GM15510 (cell line): Measurements from ENCODE around the gene XPOT.

ENCODE experiments used
- POLR2A ChIP-seq: IDR thresholded peaks from 3 replicates; pipeline ENCODE4 v1.6.1; 2011; ENCODE audit warnings: borderline replicate concordance; ENCODE audit not compliant: insufficient read length; ENCODE audit errors: extremely low read depth

Gene XPOT

DNA sequence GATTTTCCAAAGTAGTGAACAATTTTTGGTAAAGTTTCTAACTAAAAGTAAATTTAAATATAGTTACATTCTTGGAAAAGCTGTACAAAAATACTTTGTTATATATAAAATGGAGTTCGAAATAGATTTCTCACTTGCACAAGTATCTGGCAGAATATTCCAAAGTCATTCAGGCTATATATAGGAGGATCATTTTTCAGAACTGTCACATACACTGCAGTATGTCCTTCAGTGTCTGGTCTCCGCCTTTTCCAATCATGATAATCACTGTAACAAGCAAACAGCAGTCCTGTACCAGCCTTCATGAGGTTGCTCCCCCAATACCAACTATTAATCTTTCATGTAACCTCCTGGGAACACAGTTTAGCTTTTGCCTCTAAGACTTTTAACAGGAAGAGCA is 66.3 kb downstream of the XPOT start:
- TF ChIP-seq POLR2A = no peak

DNA sequence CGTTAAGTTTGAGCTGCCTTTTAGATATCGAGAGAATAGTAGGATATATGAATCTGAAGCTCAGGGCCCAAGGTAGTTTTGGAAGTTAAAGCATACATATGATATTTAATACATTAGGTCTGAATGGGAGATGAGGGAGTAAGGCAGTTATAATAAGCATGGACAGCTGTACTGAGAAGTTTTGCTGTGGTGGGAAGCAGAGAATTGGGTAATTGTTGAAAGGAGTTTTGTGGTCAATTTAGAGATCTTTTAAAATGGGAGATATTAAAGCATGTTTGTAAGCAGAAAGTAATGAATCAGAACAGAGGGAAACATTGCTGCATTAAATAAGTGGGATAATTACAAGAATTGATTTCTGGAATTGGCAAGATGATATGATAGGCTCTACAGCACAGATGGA is 69.0 kb downstream of the XPOT start:
- TF ChIP-seq POLR2A = no peak

DNA sequence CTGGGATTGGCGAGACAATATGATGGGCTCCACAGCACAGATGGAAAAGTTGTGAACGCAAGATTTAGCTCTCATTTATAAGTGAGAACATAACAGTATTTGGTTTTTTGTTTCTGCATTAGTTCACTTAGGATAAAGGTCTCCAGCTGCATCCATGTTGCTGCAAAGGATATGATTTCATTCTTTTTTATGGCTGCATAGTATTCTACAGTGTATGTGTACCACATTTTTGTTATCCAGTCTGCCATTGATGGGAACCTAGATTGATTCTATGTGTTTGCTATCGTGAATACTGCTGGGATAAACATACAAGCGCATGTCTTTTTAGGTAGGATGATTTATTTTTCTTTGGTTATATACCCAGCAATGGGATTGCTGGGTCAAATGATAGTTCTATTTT is 71.3 kb downstream of the XPOT start:
- no peak for TF ChIP-seq POLR2A

GRCh38 chr12:64476844-64477243 is 72.7 kb downstream of the XPOT start:
- no peak for TF ChIP-seq POLR2A

DNA sequence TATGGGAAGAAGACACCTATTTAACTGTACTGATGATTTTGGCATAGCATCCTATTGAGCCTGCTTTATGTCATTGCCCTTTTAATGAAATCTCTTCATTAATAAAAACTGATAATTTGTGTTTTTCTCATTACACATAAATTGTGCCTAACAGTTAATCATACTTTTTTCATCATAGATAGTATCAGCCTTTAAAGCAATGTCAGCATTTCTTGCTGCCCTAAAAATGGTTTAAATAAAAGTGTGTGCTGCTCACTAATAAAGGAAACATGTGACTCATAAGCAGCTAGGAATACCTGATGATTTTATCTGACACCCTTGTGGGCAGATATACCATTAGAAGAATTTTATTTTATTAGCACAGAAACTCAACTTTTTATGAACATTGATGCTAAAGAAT is 74.5 kb downstream of the XPOT start:
- no peak for TF ChIP-seq POLR2A

DNA sequence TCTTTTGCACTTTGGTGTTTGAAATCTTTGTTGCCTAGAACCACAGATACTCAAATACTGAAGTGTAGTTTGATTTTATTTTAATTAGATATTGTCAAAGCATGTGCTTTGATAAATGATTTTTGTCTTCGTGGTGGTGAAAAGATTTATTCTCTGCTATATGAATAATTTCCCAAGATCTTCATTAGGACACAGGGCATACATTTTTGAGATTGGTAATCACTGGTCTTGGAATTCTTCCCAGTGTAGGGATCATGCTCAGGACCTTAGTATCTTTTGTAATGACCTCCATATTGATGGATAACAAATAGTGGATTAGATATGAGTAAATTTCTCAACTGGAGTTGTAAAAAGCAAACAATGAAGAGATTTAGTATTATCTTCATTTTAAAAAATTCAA is 76.0 kb downstream of the XPOT start:
- no peak for TF ChIP-seq POLR2A

GRCh38 chr12:64486657-64487056 is 82.5 kb downstream of the XPOT start:
- no peak for TF ChIP-seq POLR2A

DNA sequence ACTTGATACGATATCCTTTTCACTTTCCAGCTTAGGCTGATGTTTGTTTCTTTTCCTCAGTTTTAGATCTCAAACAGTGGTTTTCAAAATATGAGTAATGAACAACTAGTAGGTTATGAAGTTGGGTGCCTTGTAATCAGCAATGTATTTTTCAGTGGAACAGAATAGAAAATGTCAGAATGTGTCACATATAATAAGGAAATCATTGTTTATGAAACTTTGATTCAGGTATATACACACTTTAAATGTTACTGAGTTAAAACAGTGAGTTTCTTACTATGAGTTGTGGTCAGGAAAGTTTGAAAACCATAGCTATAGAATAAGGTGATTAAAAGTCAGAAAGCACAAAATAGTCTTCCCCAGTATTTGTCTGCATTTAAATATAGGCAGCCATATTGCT is 87.5 kb downstream of the XPOT start:
- TF ChIP-seq POLR2A = no peak

DNA sequence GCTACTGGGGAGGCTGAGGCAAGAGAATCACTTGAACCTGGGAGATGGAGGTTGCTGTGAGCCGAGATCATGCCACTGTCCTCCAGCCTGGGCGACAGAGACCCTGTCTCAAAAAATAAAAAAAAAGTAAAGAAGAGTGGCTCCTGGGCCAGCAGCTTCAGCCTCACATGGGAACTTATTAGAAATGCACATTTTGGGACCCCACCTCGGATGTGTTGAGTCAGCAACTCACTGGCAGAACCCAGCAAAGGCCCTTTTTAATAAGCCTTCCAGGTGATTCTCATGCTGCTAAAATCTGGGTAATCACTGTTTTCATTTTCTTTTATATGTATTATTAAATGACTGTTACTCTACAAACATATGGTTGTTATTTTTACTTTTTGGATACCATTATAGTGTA is 89.3 kb downstream of the XPOT start:
- no peak for TF ChIP-seq POLR2A

DNA sequence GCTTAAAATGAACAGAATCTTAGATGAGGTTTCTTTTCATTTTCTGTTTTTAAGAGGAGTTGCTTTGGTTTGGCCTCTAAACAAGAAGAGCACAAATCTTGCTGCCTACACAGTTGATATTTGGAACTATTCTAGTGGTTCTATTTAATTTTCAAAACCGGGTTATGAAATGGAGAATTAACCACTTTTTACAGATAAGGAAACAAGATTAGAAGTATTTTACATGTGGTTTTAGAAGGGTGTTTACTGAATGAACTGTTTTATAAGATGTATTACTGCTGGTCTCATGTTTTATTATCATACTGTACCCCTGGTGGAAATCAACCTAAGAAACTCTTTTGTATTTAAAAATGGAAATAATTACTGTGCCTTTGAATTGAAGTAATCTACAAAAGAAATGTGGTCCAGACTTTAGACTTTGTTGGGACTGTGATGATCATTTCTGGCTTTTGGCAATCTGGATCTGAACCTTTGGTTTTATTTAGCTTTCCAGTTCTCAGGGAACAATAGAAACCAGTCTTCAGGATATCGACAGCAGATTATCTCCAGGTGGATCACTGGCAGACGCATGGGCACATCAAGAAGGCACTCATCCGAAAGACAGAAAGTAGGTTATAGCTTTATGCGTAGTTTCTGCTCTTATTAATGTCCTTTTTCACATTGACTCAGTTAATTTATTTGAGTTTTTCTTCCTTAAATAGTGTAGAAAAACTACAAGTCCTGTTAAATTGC is 91.0 kb downstream of the XPOT start:
- no peak for TF ChIP-seq POLR2A

GRCh38 chr12:64496839-64497400 is 92.7 kb downstream of the XPOT start:
- TF ChIP-seq POLR2A = no peak

DNA sequence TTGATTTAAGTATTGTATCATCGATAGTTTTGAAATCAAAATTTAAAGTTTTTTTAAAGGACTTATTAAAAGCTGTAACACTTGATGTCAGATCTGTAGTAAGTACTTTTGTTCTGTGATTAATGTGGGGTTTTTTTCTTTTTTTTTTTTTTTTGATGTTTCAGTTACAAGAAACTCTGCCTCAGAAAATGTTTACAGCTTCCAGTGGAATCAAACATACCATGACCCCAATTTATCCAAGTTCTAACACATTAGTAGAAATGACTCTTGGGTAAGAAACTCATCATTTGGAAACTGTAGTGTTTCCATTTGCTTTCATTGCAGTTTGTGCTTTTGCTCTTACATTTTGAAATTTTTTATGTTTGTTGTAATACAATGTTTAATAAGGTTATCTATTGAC is 93.3 kb downstream of the XPOT start:
- TF ChIP-seq POLR2A = no peak

DNA sequence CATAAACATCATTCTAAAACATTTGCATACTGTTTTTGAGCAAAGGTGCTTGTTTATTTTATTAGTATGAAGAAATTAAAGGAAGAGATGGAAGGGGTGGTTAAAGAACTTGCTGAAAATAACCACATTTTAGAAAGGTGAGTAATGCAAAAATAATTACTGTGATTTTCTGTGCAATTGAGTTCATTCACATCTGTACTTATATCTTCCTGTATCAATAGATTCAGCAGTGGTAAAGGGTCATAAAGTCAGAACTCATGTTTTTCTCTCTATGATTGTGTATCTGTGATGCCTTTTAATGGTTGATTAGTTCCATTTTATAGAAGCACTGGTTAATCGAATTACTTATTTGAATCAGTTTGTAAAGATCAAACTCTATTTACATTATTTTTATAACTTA is 93.7 kb downstream of the XPOT start:
- TF ChIP-seq POLR2A = no peak

- TF ChIP-seq POLR2A = no peak
These were observed 96.2 kb downstream of the XPOT start for GRCh38 chr12:64500394-64500793.
